ENCODE measurements around the gene RAF1.

The RAF1 gene

GRCh38 chr3:12588039-12589009, 75.6 kb downstream of the RAF1 start:
- no peak for DNase-seq

- DNase-seq = no peak
Observed at GRCh38 chr3:12586403-12586802, 77.5 kb downstream of the RAF1 start.

GRCh38 chr3:12585970-12586369, 77.9 kb downstream of the RAF1 start:
- DNase-seq = no peak

- no peak for DNase-seq
Observed at GRCh38 chr3:12585181-12585580, 78.7 kb downstream of the RAF1 start.

GRCh38 chr3:12584083-12584482, 79.8 kb downstream of the RAF1 start:
- DNase-seq = no peak

- DNase-seq = no peak
Observed at GRCh38 chr3:12583280-12583679, 80.6 kb downstream of the RAF1 start.

- DNase-seq = no peak
Observed at GRCh38 chr3:12582730-12583129, 81.2 kb downstream of the RAF1 start.

GRCh38 chr3:12579905-12580304, 84.0 kb downstream of the RAF1 start:
- no peak for DNase-seq

GRCh38 chr3:12579456-12579855, 84.5 kb downstream of the RAF1 start:
- DNase-seq = no peak

- DNase-seq = no peak
Observed at GRCh38 chr3:12578742-12579141, 85.2 kb downstream of the RAF1 start.

- DNase-seq = no peak
Observed at GRCh38 chr3:12577379-12577778, 86.5 kb downstream of the RAF1 start.

- no peak for DNase-seq
Observed at GRCh38 chr3:12574661-12575060, 89.3 kb downstream of the RAF1 start.

GRCh38 chr3:12574131-12574530, 89.8 kb downstream of the RAF1 start:
- DNase-seq = no peak

- DNase-seq = no peak
Observed at GRCh38 chr3:12571986-12572385, 91.9 kb downstream of the RAF1 start.

- no peak for DNase-seq
Observed at GRCh38 chr3:12569836-12570235, 94.1 kb downstream of the RAF1 start.

- no peak for DNase-seq
Observed at GRCh38 chr3:12568747-12569146, 95.2 kb downstream of the RAF1 start.

GRCh38 chr3:12566976-12567375, 96.9 kb downstream of the RAF1 start:
- DNase-seq = no peak

- no peak for DNase-seq
Observed at GRCh38 chr3:12562451-12562850, 101.5 kb downstream of the RAF1 start.

GRCh38 chr3:12561397-12561796, 102.5 kb downstream of the RAF1 start:
- no peak for DNase-seq

- no peak for DNase-seq
Observed at GRCh38 chr3:12560505-12561190, 103.3 kb downstream of the RAF1 start.

- DNase-seq = no peak
Observed at GRCh38 chr3:12559520-12559919, 104.4 kb downstream of the RAF1 start.

- no peak for DNase-seq
Observed at GRCh38 chr3:12558706-12559105, 105.2 kb downstream of the RAF1 start.

- DNase-seq = no peak
Observed at GRCh38 chr3:12557473-12558100, 106.3 kb downstream of the RAF1 start.
